Endodermal cell (in vitro differentiated cells): ENCODE measurements around the gene TCEA3. TPM values are rescaled to one million over a fixed set of nuclear protein-coding genes. Genes with fewer than 3 reads are reported as not detected.

Experiments used
- DNase-seq: peaks from one replicate; pipeline ENCODE4 v3.0.0-alpha.2; 2017
- H3K27ac ChIP-seq: 2 replicates; pipeline ENCODE4 v1.5.1; 2013; ENCODE audit warnings: mild to moderate bottlenecking, low read depth, low read length, moderate library complexity
- H3K27me3 ChIP-seq: 2 replicates; pipeline ENCODE4 v1.6.1; 2013; ENCODE audit warnings: mild to moderate bottlenecking, low read length, moderate library complexity; ENCODE audit not compliant: insufficient read depth, control insufficient read depth, poor library complexity, severe bottlenecking
- H3K36me3 ChIP-seq: 2 replicates; pipeline ENCODE4 v1.7.0; 2013; ENCODE audit warnings: mild to moderate bottlenecking, low read length, moderate library complexity; ENCODE audit not compliant: control insufficient read depth, insufficient read depth
- H3K4me1 ChIP-seq: one replicate; pipeline ENCODE4 v1.7.0; 2013; ENCODE audit warnings: low read length; ENCODE audit not compliant: control insufficient read depth, insufficient read depth
- H3K4me3 ChIP-seq: 2 replicates; pipeline ENCODE4 v1.5.1; 2013; ENCODE audit warnings: mild to moderate bottlenecking, low read length, moderate library complexity
- H3K9ac ChIP-seq: 2 replicates; pipeline ENCODE4 v1.6.1; 2013; ENCODE audit warnings: mild to moderate bottlenecking, low read length, moderate library complexity; ENCODE audit not compliant: poor library complexity, severe bottlenecking; ENCODE audit errors: extremely low read depth
- H3K9me3 ChIP-seq: 2 replicates; pipeline ENCODE4 v1.6.1; 2013; ENCODE audit warnings: mild to moderate bottlenecking, low read length, moderate library complexity; ENCODE audit not compliant: control insufficient read depth
- H3K27ac Mint-ChIP-seq: 2 replicates; pipeline ENCODE4 v1.8.0; 2020; ENCODE audit warnings: mixed read lengths
- H3K27me3 Mint-ChIP-seq: 2 replicates; pipeline ENCODE4 v1.8.0; 2021; ENCODE audit warnings: mild to moderate bottlenecking, mixed read lengths; ENCODE audit not compliant: insufficient read depth
- H3K36me3 Mint-ChIP-seq: 2 replicates; pipeline ENCODE4 v1.8.0; 2020; ENCODE audit warnings: low read depth, mixed read lengths
- H3K4me1 Mint-ChIP-seq: 2 replicates; pipeline ENCODE4 v1.8.0; 2020; ENCODE audit warnings: mixed read lengths
- H3K4me3 Mint-ChIP-seq: 2 replicates; pipeline ENCODE4 v1.8.0; 2020; ENCODE audit warnings: mild to moderate bottlenecking, moderate library complexity, mixed read lengths
- H3K9me3 Mint-ChIP-seq: 2 replicates; pipeline ENCODE4 v1.8.0; 2020; ENCODE audit warnings: mild to moderate bottlenecking, mixed read lengths
- CTCF ChIP-seq: fragments of 200-600 bp; sonication (generic); conservative IDR thresholded peaks from 2 replicates; pipeline ENCODE4 v1.5.0; 2021; ENCODE audit warnings: antibody characterized with exemption, mild to moderate bottlenecking
- WGBS, 2 experiments: methylation state at CpG; one replicate each; pipeline versions ENCODE4 v1.1.5 to v1.1.7; 2013; ENCODE audit warnings: missing lambda C conversion rate in 2 of 2, mixed read lengths in 1 of 2; ENCODE audit not compliant: insufficient coverage in 1 of 2, insufficient read length in 1 of 2; 5-methylcytosine and 5-hydroxymethylcytosine counted together
- total RNA-seq, 2 donors: library from RNA; stranded (reverse); fragmentation: NEBNext Ultra II Directional in 1 of 2; extraction: Animal tissue kit (Norgen Biotek cat#: 25700) in 1 of 2; gene quantifications; 2 replicates in 1 of 2; 3 replicates in 1 of 2; pipeline ENCODE4 v1.2.1, GENCODE V29; 2021

Gene TCEA3
- total RNA-seq, 2 donors from 2014 or later: 4.0 to 4.7 TPM

- Histone ChIP-seq H3K36me3 (peaks cover 60% of the 10 kb centered on the region), H3K27me3 (no peaks in the 10 kb centered on the region), H3K4me3 (no peak overlapping the region), H3K27ac (no peak overlapping the region), H3K4me1 (no peaks in the 10 kb centered on the region), H3K9me3 (no peaks in the 10 kb centered on the region), H3K9ac (no peak overlapping the region)
- no peak for TF ChIP-seq CTCF
- WGBS, 2 experiments: 92 to 93% methylated on average over 3 of the region's 3 CpGs
- Mint-ChIP-seq H3K9me3 (no peaks in the 10 kb centered on the region), H3K27ac (no peak overlapping the region), H3K4me1 (no peaks in the 10 kb centered on the region), H3K27me3 (no peaks in the 10 kb centered on the region), H3K36me3 (peaks cover 65% of the 10 kb centered on the region), H3K4me3 (no peak overlapping the region)
- DNase-seq: no peak
Measured at GRCh38 chr1:23442751-23443150, 18.2 kb upstream of the TCEA3 start.

GRCh38 chr1:23441446-23442148, 17.0 kb upstream of the TCEA3 start:
- H3K4me3 ChIP-seq: no peak overlapping the region
- H3K9ac ChIP-seq: no peak overlapping the region
- H3K27ac Mint-ChIP-seq: no peak overlapping the region
- no peak overlapping the region for H3K27ac ChIP-seq
- no peaks in the 10 kb centered on the region for H3K27me3 Mint-ChIP-seq
- no peaks in the 10 kb centered on the region for H3K9me3 Mint-ChIP-seq
- H3K36me3 Mint-ChIP-seq: peaks cover 65% of the 10 kb centered on the region
- 94% methylated on average over 7 to 8 of the region's 8 CpGs for WGBS, 2 experiments
- H3K4me1 Mint-ChIP-seq: no peaks in the 10 kb centered on the region
- no peak for TF ChIP-seq CTCF
- DNase-seq: no peak
- H3K4me1 ChIP-seq: no peaks in the 10 kb centered on the region
- peaks cover 56% of the 10 kb centered on the region for H3K36me3 ChIP-seq
- no peaks in the 10 kb centered on the region for H3K9me3 ChIP-seq
- H3K27me3 ChIP-seq: no peaks in the 10 kb centered on the region
- no peak overlapping the region for H3K4me3 Mint-ChIP-seq

GRCh38 chr1:23438545-23438944, 14.0 kb upstream of the TCEA3 start:
- Histone ChIP-seq H3K4me1 (no peaks in the 10 kb centered on the region), H3K36me3 (peaks cover 65% of the 10 kb centered on the region), H3K27me3 (no peaks in the 10 kb centered on the region), H3K27ac (no peak overlapping the region), H3K9me3 (no peaks in the 10 kb centered on the region), H3K4me3 (no peak overlapping the region), H3K9ac (no peak overlapping the region)
- no peak overlapping the region for H3K27ac Mint-ChIP-seq
- H3K4me1 Mint-ChIP-seq: no peaks in the 10 kb centered on the region
- no peaks in the 10 kb centered on the region for H3K9me3 Mint-ChIP-seq
- no peak for DNase-seq
- no peak overlapping the region for H3K4me3 Mint-ChIP-seq
- H3K36me3 Mint-ChIP-seq: peaks cover 75% of the 10 kb centered on the region
- no peak for TF ChIP-seq CTCF
- 93 to 98% methylated on average over 5 to 8 of the region's 8 CpGs for WGBS, 2 experiments
- no peaks in the 10 kb centered on the region for H3K27me3 Mint-ChIP-seq
